K562 (cell line): Measurements from ENCODE around the gene NKX1-2. TPM values are rescaled to one million over a fixed set of nuclear protein-coding genes. Genes with fewer than 3 reads are reported as not detected.

ENCODE experiments used
- ATAC-seq: fragments of 200-7000 bp; cut with Tn5 transposase; 3 replicates; pipeline ENCODE4 v1.9.1; 2020; ENCODE audit warnings: moderate library complexity
- BruUV-seq: library from RNA; stranded (reverse); fragments of 400-500 nt; replicated peaks from 2 replicates; lab custom pipeline; 2021; lab: Mats Ljungman, UMichigan
- CTCF ChIA-PET: fragments of 300-600 bp; formaldehyde crosslinking; extraction: SDS; loops from one replicate; lab custom pipeline; 2021; ENCODE audit warnings: low intra/inter-chr PET ratio; lab: Yijun Ruan, JAX
- POLR2A ChIA-PET: fragments of 300-600, 350-650 bp; sonication (Branson Sonifier 250); formaldehyde crosslinking; extraction: SDS; loops from one replicate; lab custom pipeline; 2021; ENCODE audit warnings: antibody characterized with exemption, inconsistent platforms; lab: Yijun Ruan, JAX
- DNase-seq, 4 experiments: peaks; one replicate each; pipeline versions ENCODE4 v3.0.0 to v3.0.0-alpha.2; 2011 to 2018; ENCODE audit warnings: low spot score in 3 of 4, mixed read lengths in 3 of 4; ENCODE audit errors: extremely low read depth in 1 of 4
- FAIRE-seq: peaks from 2 replicates; lab custom pipeline; 2011; peaks lifted over from hg19 to GRCh38; lab: Jason Lieb, UNC
- H2AFZ ChIP-seq: 2 replicates; pipeline ENCODE4 v1.6.0; 2011; ENCODE audit warnings: low read depth, low read length, control low read depth, inconsistent platforms
- H3K27ac ChIP-seq: fragments of 200-600 bp; 3 replicates; pipeline ENCODE4 v1.8.0; 2011; ENCODE audit warnings: low read depth, mild to moderate bottlenecking, control low read depth, inconsistent platforms, low read length, moderate library complexity, mixed read lengths; ENCODE audit errors: extremely low read depth
- H3K27me3 ChIP-seq, 2 experiments: fragments of 300-600 bp in 1 of 2; 2 replicates in 1 of 2; 3 replicates in 1 of 2; pipeline versions ENCODE4 v1.6.0 to v1.8.0; 2011; ENCODE audit warnings: inconsistent platforms in 2 of 2, low read length in 2 of 2, mild to moderate bottlenecking in 1 of 2, mixed read lengths in 1 of 2, moderate library complexity in 1 of 2; ENCODE audit not compliant: control insufficient read depth in 2 of 2, insufficient read depth in 2 of 2
- H3K36me3 ChIP-seq: fragments of 300-600 bp; 3 replicates; pipeline ENCODE4 v1.8.0; 2011; ENCODE audit warnings: mild to moderate bottlenecking, low read length, inconsistent platforms; ENCODE audit not compliant: control insufficient read depth, insufficient read depth
- H3K4me1 ChIP-seq, 2 experiments: fragments of 200-600 bp in 1 of 2; replicated peaks in 1 of 2; 2 replicates in 1 of 2; 3 replicates in 1 of 2; pipeline versions ENCODE4 v1.5.1 to v1.8.0; 2011; ENCODE audit warnings: inconsistent platforms in 2 of 2, low read length in 2 of 2, mild to moderate bottlenecking in 1 of 2, mixed read lengths in 1 of 2, moderate library complexity in 1 of 2; ENCODE audit not compliant: control insufficient read depth in 2 of 2, insufficient read depth in 2 of 2
- H3K4me2 ChIP-seq: 2 replicates; pipeline ENCODE4 v1.6.1; 2011; ENCODE audit warnings: low read length, control low read depth, inconsistent platforms, mixed read lengths; ENCODE audit not compliant: insufficient read depth
- H3K4me3 ChIP-seq: fragments of 200-600 bp; sonication (generic), shearing (Covaris generic); 2 replicates; pipeline ENCODE4 v1.5.1; 2016; ENCODE audit warnings: control low read depth, inconsistent platforms
- H3K79me2 ChIP-seq: fragments of 200-600 bp; 3 replicates; pipeline ENCODE4 v1.8.0; 2011; ENCODE audit warnings: low read length, inconsistent platforms; ENCODE audit not compliant: control insufficient read depth, insufficient read depth
- H3K9ac ChIP-seq, 2 experiments: 2 replicates each; pipeline versions ENCODE4 v1.6.0 to v1.6.1; 2011; ENCODE audit warnings: low read depth in 2 of 2, low read length in 2 of 2, control low read depth in 1 of 2, inconsistent platforms in 1 of 2, mild to moderate bottlenecking in 1 of 2, mixed read lengths in 1 of 2; ENCODE audit not compliant: insufficient read depth in 1 of 2
- H3K9me1 ChIP-seq: one replicate; pipeline ENCODE4 v1.6.0; 2011; ENCODE audit warnings: inconsistent platforms, mild to moderate bottlenecking, low read length, moderate library complexity; ENCODE audit not compliant: control insufficient read depth, insufficient read depth
- H3K9me3 ChIP-seq: replicated peaks from 2 replicates; pipeline ENCODE4 v1.5.1; 2011; ENCODE audit warnings: low read depth, low read length, inconsistent platforms; ENCODE audit not compliant: control insufficient read depth, insufficient read depth
- H4K20me1 ChIP-seq: replicated peaks from 2 replicates; pipeline ENCODE4 v1.6.1; 2011; ENCODE audit warnings: low read length, inconsistent platforms, mixed read lengths; ENCODE audit not compliant: control insufficient read depth, insufficient read depth
- ZNF318 ChIP-seq, 2 experiments: fragments of 450-650 bp; IDR thresholded peaks; 2 replicates each; pipeline ENCODE4 v1.6.1; 2016; ENCODE audit warnings: mild to moderate bottlenecking in 2 of 2, borderline replicate concordance in 1 of 2, low read depth in 1 of 2, moderate library complexity in 1 of 2
- WGBS: fragments of 100-300 bp; shearing (Covaris generic); methylation state at CpG from one replicate; pipeline ENCODE4 v1.1.6; 2016; ENCODE audit warnings: low coverage, mixed read lengths; ENCODE audit not compliant: insufficient coverage; ENCODE audit errors: missing lambda C conversion rate; 5-methylcytosine and 5-hydroxymethylcytosine counted together
- in situ Hi-C: fragments of 300-500 bp; cut with MboI; formaldehyde crosslinking; loops from 4 replicates; pipeline ENCODE4 v1.15.0; 2018; ENCODE audit warnings: inconsistent platforms, mixed read lengths
- intact Hi-C: fragments of 100-400 bp; cut with micrococcal nuclease; formaldehyde crosslinking; loops from 2 replicates; pipeline ENCODE4 v1.14.2; 2022
- polyA plus RNA-seq, 8 experiments: library from polyadenylated mRNA; depleted of rRNA in 4 of 8; stranded (reverse) in 5 of 8; unstranded in 3 of 8; fragments of >200 nt; fragmentation: Nextera tagmentation in 2 of 8; fragmentation: Illumina TruSeq in 1 of 8; extraction: Ambion mirVana in 2 of 8; extraction: Trizol in 1 of 8; gene quantifications; 2 replicates each; pipeline versions ENCODE4 v1.2.1 to v1.2.3, GENCODE V29; 2011 to 2014; ENCODE audit warnings: inconsistent platforms in 1 of 8, missing spikeins in 1 of 8
- total RNA-seq, 7 experiments: library from RNA; depleted of rRNA in 6 of 7; stranded (reverse); fragments of >200 nt in 6 of 7; fragmentation: Illumina TruSeq in 2 of 7; extraction: Trizol in 2 of 7; gene quantifications; 2 replicates each; pipeline versions ENCODE4 v1.2.1 to v1.2.3, GENCODE V29; 2011 to 2021; ENCODE audit warnings: low replicate concordance in 1 of 7

Gene NKX1-2
- total and polyA plus RNA-seq, 9 of the 15 experiments (the other 6 are each of a cell fraction or from before 2014, with no cell fraction given) = not detected

- intact Hi-C loops = no loop called here
- Histone ChIP-seq H3K27ac (no peak overlapping the region), H3K36me3 (no peaks in the 10 kb centered on the region), H2AFZ (no peak overlapping the region)
- CTCF ChIA-PET = no interaction called here
- POLR2A ChIA-PET = interaction anchor here (0.8 kb wide), 1 partner anchor 10 kb away, joined by 4 read pairs; no protein-coding TSS in a partner anchor
- TF ChIP-seq ZNF318 (IDR thresholded peaks at IDR 0.05; ENCODE audit: borderline replicate concordance in 1 of 2, low read depth in 1 of 2) = no peak
- TF ChIP-seq, all 486 proteins: peak for 0
- in situ Hi-C loops = no loop called here
- Histone ChIP-seq H4K20me1 (no peaks in the 10 kb centered on the region), H3K79me2 (no peaks in the 10 kb centered on the region), H3K9ac (no peak overlapping the region), H3K4me2 (no peak overlapping the region), H3K9me1 (no peaks in the 10 kb centered on the region), H3K4me3 (no peak overlapping the region), H3K27me3 (no peaks in the 10 kb centered on the region), H3K4me1 (peaks cover 6 to 14% of the 10 kb centered on the region in 2 experiments; a peak in 3 of 5 replicates), H3K9me3 (no peaks in the 10 kb centered on the region)
- no peak for ATAC-seq
- 36% methylated on average over 3 of the region's 3 CpGs for whole genome bisulfite sequencing
- DNase-seq = no peak
- no TSS peak for BruUV-seq
- peak; percentile 37 for FAIRE-seq
These were observed 21.5 kb downstream of the NKX1-2 start for GRCh38 chr10:124428207-124428777.
